SHP77 (cell line): ENCODE measurements around the gene PAK4.

ENCODE experiments used
- DNase-seq, 2 experiments: peaks; one replicate each; lab custom pipeline; 2025; lab: John Stamatoyannopoulos, UW

Gene PAK4

DNA sequence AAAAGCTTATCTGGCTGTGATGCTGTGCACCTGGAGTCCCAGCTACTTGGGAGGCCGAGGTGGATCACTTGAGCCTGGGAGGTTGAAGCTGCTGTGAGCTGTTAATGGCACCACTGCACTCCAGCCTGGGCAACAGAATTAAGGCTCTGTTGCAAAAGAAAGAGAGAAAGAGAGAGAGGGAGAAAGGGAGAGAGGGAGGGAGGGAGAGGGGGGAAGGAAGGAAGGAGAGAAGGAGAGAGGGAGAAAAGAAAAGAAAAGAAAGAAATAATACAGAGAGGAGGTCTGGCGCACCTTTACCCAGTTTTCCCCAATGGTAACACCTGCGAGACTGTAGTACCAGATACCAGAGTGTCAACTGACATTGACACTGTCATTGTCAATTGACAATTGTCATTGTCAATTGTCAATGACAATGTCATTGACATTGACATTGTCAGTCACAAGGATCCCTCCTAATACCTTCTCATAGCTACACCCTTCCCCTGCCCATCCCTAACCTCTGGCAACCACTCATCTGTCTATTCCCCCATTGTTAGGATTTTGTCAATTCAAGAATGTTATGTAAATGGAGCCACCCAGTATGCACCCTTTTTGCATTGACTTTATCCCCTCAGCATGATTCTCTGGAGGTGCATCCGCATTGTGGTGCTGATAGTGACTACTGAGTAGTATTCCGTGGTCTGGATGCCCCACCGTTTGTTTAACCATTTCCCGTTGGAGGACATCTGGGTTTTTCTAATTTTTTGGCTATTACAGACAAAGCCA is 21.3 kb downstream of the PAK4 start:
- no peak for DNase-seq

DNA sequence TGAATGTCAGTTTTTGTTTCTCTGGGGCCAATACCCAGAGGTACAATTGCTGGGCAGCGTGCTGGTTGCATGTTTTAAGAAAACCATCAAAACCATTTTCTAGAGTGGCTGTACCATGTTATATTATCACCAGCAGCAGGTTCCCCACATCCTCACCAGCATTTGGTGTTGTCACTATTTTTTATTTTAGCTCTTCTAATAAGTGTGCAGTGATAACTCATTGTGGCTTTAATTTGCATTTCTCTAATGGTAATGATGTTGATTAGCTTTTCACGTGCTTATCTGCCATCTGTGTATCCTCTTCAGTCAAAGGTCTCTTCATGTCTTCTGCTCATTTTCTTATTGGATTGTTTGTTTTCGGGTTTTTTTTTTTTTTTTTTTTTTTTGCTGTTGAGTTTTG is 21.9 kb downstream of the PAK4 start:
- no peak for DNase-seq

DNA sequence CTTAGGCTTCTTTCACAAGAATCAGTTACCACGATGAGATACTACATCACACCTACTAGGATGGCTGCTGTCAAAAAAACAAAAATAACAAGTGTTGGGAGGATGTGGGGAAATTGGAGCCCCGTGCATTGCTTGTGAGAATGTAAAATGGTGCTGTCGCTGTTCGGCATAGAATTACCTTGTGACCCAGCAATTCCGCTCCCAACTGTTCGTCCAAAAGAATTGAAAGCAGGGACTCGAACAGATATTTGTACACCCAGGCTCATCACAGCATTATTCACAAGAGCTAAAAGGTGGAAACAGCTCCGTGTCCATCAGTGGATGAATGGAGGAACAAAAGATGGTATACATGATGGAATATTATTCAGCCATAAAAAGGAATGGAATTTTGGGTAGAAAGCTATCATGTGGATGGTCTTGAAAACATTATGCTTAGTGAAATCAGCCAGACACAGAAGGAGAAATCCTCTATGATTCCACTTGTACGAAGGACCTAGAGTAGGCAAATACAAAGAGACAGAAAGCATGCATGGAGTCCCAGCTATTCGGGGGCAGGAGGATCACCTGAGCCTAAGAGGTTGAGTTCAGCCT is 23.4 kb downstream of the PAK4 start:
- no peak for DNase-seq

DNA sequence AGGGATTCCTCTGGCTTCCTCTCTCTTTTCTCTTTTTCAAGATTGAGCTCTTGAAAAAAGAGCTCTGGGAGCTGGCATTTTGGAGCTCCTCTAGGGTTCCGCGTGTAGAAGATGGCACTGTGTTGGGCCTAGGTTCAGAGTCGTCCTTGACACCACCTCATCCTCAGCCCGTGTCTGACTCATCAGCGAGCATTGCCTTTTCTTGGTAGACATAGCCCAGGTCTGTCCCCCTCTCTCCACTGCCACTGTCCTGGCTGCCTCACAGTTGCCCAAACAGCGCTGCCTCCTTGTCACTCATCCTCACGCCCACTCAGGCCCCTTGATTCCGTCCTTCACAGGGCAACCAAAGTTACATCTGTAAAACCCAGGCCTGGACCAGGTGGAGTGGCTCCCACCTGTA is 24.6 kb downstream of the PAK4 start:
- no peak for DNase-seq

DNA sequence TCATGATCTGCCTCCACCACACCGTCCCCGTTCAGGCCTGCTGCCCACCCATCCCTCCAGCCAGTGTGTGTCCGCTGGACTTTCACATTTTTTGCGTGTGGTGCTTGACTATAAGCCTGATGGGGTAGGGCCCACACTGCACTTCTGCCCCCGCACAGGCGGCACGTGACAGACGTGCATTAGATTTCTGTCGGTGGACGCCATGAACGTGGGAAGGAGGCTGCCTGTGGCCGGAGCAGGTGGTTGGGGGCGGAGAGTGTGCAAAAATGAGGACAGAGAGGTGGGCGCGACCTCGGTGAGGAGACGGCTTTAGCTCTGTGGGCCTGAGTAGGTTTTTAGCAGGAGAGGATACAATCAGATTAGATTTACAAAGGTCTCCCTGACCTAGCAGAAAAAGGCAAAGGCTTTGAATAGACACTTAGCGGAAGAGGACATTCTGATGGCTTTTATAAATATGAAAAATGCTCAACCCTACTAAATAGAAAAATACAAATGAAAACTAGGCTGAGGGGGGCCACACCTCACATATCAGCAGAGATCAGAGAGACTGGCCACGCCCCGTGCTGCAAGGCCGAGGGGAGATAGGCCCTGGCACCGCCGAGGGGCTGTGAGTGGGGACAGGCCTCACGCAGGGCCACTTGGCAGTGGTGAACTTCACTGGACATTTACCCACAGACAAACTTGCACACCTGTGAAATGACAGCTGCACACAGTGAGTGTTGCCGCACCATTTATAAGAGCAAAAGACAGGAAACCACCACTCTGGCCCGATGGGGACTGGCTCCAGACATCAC is 25.4 kb downstream of the PAK4 start:
- DNase-seq = no peak

DNA sequence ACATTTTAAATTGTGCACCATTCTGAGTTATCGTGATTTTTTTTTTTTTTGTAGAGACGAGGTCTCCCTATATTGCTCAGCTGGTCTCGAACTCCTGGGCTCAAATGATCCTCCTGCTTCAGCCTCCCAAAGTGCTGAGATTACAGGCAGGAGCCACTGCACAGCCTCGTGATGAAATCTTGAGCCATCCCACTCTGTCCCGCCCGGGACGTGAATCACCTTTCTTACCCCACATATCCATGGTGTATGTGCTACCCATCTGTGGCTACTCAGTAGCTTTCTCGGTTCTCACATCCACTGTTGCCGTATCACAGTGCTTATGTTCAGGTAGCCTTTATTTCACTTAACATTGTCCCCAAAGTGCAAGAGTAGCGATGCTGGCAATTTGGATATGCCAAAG is 26.5 kb downstream of the PAK4 start:
- DNase-seq = no peak

DNA sequence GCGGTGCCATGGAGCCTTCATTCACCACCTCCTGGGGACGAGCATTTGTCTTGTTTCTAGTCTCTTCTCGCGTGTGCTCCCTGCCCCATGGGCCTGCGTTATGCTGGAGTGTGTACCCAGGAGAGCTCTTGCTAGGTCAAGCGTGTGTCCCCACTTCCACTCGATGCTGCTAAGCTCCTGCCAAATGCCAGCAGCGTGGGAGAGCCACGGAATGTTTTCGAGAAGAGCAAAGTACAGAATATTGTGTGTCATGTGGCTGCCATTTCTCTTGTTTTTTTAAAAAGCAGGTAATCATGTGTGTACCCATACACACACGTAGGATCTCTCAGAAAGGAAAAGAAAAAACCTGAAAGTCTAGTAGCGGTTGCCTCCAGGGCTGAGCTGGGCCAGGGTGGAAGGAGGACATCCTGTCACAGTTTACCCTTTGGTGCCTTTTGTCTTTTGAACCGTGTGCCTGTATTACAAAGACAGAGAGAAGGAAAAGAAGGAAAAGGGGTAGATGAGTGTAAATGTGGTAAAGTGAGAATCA is 28.6 kb downstream of the PAK4 start:
- no peak for DNase-seq

DNA sequence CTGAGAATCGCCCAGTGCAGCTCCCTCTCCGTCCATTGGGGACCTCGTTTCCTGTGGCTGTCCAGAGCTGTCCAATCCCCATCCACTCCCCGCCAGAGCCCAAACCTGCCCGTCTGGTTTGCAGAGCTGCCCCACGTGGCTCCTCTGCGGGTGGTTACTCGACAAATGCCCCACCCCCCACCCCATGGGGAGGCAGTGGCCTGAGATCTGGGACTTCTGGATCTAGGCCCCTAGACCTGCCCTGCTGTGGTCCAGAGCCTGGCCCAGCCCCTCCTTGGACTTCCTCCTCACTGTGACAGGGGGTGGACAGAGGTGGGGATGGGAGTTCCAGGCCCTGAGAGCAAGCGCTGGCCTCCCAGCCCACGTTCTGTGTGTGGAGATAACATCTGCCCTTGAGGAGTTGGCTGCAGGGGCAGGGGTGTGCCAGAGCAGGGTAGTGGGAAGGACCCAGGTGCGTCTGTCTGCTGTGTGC is 29.1 kb downstream of the PAK4 start:
- DNase-seq = no peak

DNA sequence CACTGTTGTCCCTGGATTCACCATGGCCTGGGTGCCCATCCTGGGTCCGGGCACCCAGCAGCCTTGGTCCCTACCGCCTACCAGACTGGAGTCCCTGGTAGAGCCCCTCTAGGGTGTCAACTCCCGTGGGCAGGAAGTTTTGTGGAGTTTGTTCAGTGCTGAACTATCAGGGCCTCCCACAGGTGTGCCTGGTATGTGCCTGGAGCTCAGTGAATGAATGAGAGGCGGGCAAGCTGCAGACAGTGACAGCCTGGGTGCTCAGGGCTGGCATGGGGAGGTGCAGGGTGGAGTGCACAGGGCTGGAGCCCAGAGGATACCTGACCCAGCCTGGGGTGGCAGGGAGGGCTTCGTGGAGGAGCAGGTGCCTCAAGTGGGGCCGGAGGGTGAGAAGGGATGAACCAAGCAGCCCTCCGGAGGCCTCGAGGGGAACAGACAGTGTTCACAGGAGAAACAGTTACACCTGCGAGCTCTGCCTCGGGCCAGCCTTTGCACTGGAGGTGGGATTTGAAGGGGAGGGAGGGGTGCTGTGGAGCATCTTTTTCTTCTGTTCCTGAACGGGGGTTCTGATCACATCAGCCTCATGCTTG is 29.6 kb downstream of the PAK4 start:
- no peak for DNase-seq

DNA sequence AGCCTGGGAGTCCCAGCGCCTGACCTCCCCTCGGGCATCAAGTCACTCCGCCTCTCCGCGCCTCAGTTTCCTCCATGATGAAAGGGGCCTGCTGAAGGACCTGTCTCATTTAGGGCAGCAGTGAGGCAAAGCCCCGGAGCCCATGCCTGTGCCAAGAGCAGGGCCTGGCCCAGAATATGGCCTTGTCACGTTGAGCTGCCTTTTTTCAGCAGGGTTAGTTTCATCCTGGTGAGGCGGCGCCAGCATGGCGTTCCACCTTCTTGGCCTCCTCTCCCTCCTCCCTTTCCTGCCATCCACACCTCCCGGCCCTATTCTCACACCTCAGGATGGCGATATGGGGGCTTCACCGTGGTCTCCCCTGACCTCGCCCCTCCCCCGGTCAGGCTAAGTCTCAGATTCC is 30.2 kb downstream of the PAK4 start:
- DNase-seq = no peak

DNA sequence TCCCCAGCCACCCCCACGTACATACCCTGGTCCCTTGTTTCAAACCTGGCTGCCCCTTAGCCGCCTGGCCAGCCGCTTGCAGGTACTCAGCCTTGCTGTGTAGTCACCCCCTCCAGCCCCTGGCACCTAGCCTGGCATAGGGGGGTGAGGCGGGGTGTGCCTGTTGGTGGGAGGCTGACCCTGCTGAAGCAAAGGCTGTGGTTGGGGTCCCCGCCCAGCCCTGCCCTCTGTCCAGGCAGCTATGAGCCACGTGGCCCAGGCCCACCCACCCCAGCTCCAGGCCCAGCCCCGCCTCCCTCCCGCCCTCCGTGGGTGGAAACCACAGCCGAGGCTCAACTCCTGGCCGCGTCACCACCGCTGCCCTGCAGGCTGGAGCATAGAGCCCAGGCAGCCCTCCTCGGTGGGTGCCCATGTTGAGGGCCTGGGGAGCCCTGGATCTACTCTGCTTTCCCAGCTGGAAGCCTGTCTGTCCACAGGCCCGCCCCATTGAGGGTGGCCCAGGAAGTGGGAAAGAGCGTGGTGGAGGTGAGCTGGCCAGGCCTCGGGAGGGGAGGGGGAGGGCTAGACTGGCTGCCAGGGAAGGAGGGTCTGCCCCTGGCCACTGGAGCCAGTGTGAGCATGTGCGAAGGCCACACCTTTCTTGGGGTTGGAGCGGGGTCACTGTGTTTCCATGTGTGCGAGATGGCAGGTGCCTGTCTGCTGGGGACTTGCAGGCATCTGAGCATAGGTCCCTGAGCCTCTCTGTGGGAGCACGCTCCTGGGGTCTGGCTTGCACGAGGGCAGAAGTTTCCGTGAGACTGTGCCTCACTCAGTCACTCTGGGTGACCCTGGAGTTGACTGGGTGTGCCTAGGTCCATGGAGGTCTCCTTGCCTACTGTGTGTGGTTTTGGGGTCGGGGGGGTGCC is 31.0 kb downstream of the PAK4 start:
- DNase-seq = no peak

DNA sequence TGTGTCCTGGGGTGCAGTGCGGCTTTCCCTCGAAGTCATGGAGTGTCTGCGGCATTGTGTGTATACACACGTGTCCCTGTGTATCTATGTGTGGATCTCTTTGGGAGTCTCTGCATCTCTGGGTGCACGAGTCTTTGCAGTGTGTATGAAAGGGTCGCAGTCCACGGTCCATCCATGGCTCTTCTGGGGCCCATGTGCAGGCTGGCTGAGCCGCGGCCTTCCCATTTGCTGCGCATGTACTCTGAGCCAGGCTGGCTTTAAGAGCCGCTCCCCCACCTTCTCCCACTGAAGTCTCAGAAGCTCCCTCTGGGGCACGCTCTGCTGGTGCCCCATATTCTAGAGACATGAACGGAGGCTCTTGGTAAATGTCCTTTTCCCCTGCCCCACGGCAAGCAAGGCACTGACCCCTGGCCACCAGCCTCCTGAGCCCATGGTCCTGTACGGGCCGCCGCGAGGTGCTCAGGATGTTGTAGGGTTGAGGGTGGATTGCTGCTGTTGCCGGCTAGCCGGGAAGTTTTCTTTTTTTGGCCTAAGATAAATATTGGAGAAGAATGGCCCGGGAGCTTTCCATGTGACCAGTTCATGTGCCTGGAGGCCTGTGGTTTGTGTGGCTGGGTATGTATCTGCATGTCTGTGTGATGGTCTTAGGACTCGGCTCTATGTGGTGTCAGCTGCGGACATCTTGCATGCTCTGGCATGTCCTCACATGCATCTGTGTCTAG is 31.9 kb downstream of the PAK4 start:
- no peak for DNase-seq

DNA sequence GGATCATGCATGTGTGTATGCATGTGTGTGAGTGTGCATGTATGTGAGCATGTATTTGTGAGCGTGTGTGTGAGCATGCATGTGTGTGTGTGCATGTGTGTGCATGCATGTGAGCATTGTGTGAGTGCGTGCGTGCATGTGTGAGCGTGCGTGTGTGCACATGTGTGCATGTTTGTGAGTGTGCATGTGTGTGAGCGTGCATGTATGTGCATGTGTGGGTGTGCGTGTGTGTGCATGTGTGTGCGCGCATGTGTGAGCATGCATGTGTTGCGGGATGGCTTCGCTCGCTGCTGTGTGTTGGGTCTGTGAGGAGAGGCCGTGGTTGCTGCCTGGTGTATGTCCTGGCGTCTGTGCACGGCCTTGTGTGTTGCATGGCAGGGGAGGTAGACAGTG is 32.4 kb downstream of the PAK4 start:
- no peak for DNase-seq

DNA sequence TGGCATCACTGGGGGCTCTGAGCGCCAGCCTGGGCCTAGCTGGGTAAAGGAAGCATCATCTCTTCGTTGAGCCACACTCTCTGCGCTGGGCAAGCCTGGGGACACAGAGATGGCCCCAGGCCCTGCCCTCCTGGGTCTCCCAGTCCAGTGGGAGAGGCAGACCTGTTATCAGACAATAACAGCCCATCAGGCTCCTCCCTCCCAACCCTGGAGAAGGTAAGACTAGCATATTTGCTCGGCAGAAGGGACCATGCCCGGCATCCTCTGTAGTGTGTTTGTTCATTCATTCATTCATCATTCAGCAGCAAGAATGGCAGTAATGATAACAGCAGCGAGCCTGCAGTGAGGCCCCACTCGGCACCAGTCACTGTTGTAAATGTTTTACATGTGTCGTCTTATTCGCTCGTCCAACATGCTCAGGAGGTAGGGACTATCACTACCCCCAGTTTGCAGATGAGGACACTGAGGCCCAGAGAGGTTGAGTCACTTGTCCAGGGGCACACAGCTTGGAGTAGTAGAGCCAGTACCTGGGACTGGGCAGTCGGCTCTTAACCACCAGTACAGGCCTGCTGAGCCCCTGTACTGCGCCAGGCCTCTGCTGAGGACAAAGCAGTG is 33.2 kb downstream of the PAK4 start:
- no peak for DNase-seq

DNA sequence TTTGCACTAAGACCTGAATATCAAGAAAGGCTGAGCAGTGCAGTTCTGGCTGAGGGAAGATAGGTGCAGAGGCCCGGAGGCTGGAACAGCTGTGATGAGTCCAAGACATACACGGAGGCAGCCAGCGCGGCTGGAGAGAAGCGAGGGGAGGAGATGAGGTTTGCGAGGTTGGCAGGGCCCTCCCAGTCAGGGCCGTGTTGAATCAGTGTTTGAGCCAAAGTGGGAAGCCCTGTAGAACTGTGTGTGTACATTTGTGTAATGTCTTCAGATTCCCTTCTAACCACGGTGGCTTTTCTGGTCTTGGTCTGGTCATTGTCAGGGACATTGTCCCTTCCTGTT is 34.9 kb downstream of the PAK4 start:
- no peak for DNase-seq

DNA sequence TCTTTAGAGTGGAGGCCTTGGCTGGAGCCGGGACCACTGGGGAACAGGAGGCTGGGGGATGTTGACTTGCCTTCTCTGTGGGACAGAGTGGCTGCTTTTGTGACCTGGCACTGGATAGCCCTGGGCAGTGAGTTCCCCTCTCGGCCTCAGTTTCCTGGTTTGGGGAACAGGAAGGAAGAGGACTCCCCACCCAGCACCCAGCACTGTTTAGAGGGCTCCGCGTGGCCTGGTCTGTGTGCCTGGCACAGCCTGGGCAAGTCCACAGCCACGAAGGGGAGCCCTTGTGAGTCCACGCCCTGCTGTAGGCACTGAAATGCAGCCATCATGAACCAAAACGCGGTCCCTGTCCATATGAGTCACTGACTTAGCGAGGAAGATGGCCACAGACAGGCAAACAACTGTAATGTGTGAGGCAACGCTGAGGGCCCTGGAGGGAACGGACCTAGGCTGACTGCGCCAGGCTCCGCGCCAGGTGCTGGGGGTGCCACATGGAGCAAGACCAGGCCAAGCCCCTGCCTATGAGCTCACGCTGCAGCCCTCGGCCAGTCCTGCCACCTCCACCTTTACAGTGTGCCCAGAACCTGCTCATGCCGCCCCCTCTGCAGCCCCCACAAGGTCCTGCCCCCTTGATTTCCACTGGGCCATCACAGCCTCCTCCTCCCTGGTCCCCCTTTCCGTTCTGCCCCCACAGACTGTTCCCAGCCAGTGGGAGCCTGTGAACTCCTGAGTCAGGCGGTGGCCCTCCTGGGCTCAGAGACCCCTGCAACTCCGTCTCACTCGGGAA is 35.5 kb downstream of the PAK4 start:
- no peak for DNase-seq

DNA sequence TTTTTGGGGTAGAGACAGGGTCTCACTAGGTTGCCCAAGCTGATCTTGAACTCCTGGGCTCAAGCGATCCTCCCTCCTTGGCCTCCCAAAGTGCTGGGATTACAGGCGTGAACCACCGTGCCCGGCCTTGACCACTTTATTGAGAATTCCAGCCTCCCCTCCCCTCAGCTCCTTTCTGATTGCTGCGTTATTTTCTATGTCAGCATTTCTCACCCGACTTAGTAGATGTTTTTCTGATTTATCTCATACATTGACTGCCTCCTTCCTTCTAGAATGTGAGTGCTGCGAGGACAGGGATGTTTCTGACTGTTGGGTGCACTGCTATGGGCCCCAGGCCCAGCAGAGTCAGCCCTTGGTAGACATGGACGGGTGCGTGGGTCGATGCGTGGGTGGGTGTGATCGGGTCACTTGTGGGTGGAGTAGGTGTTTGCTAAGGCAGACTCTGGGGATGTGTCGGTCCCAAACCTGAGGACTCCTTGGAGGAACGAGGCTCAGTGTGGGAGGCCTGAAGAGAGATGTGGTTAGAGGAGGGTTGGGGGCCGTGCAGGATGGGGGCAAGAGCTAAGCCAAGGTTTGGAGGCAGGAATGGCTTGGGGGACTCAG is 37.0 kb downstream of the PAK4 start:
- no peak for DNase-seq

DNA sequence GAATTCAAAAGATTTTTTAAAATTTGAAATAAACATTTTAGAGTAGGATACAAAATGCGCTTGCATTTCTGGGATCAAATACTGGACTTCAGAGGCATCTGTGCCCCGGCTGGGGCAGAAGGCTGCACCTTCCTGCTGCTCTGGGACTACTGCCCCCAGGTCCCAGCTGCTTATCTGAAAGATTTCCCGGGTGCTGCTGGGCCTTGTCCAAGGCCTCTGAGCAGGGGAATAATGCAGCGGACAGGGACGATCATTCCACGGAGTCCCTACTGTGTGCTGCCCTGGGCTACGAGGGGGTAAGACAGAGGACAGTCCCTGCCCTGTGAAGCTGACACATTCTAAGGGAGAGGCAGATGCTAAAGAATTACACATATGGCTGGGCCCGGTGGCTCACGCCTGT is 38.0 kb downstream of the PAK4 start:
- DNase-seq = no peak

DNA sequence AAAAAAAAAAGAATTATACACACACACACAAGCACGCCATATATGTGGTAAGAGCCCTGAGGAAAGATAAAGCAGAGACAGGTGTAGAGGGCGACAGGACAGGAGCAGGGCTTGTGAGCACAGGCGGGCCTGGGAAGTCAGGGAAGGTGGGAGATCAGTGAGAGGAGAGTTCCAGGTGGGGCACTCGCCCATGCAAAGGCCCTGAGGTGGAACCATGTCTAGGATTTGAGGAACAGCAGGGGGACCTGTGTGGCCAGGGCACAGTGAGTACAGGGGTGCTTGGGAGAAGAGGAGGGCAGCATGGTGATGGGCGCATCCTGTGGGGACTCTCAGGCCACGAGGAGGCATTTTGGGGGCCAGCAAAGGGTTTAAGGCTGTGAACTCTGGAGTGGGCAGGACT is 38.7 kb downstream of the PAK4 start:
- no peak for DNase-seq
